ENCODE measurements around the gene LRIG3.

LRIG3 gene

DNA sequence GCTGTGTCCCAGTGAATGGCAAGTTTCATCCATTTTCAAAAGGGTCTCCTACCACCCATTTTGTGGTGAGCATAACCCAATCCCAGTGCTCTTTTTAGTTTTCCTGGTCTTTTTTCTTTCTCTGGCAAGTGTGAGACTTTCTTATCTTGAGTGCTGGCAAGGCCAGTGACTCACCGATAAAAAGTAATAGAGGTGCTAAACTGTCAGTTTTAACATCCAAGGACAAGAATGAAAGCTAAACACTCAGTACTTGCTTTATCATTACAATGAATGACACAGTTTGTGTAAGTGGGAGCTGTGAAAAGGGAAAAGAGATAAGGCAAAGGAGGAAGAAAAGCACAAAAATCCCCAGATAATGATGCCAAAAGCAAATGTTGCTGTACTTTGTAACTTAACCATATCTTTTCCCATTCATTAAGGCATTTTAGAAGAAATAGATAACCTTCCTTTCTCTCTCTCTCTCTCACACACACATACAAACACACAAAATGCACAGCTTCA lies 4.9 kb upstream of the LRIG3 start (continued):
- TF ChIP-seq POU6F1 (CRISPR knock-in tag; IDR thresholded peaks at IDR 0.05; ENCODE audit: borderline replicate concordance, low read depth) (no peak), OSR1 (CRISPR knock-in tag; IDR thresholded peaks at IDR 0.05) (no peak), RARB (CRISPR knock-in tag; IDR thresholded peaks at IDR 0.05) (no peak)

- no peak for TF ChIP-seq OSR1 (CRISPR knock-in tag; IDR thresholded peaks at IDR 0.05)
- TF ChIP-seq CREB5 (CRISPR knock-in tag; IDR thresholded peaks at IDR 0.05; ENCODE audit: low read depth): no peak
- TF ChIP-seq ZNF8 (CRISPR knock-in tag; IDR thresholded peaks at IDR 0.05): no peak
- no peak for TF ChIP-seq GLIS3 (CRISPR knock-in tag; IDR thresholded peaks at IDR 0.05)
- TF ChIP-seq, protein P1, sequence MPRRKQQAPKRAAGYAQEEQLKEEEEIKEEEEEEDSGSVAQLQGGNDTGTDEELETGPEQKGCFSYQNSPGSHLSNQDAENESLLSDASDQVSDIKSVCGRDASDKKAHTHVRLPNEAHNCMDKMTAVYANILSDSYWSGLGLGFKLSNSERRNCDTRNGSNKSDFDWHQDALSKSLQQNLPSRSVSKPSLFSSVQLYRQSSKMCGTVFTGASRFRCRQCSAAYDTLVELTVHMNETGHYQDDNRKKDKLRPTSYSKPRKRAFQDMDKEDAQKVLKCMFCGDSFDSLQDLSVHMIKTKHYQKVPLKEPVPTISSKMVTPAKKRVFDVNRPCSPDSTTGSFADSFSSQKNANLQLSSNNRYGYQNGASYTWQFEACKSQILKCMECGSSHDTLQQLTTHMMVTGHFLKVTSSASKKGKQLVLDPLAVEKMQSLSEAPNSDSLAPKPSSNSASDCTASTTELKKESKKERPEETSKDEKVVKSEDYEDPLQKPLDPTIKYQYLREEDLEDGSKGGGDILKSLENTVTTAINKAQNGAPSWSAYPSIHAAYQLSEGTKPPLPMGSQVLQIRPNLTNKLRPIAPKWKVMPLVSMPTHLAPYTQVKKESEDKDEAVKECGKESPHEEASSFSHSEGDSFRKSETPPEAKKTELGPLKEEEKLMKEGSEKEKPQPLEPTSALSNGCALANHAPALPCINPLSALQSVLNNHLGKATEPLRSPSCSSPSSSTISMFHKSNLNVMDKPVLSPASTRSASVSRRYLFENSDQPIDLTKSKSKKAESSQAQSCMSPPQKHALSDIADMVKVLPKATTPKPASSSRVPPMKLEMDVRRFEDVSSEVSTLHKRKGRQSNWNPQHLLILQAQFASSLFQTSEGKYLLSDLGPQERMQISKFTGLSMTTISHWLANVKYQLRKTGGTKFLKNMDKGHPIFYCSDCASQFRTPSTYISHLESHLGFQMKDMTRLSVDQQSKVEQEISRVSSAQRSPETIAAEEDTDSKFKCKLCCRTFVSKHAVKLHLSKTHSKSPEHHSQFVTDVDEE (CRISPR knock-in tag; IDR thresholded peaks at IDR 0.05): no peak
- TF ChIP-seq ARNTL (CRISPR knock-in tag; IDR thresholded peaks at IDR 0.05; ENCODE audit: borderline replicate concordance, low read depth): no peak
- TF ChIP-seq TOX (CRISPR knock-in tag; IDR thresholded peaks at IDR 0.05; ENCODE audit: borderline replicate concordance): no peak
- TF ChIP-seq SNAI2 (CRISPR knock-in tag; IDR thresholded peaks at IDR 0.05): no peak
- TF ChIP-seq ISL1 (CRISPR knock-in tag; IDR thresholded peaks at IDR 0.05): no peak
- TF ChIP-seq ESRRG (CRISPR knock-in tag; IDR thresholded peaks at IDR 0.05): no peak
- no peak for TF ChIP-seq ZFP30 (CRISPR knock-in tag; IDR thresholded peaks at IDR 0.05)
- no peak for TF ChIP-seq ZNF565 (CRISPR knock-in tag; conservative IDR thresholded peaks at IDR 0.05; ENCODE audit: low read depth)
- TF ChIP-seq, protein P2, sequence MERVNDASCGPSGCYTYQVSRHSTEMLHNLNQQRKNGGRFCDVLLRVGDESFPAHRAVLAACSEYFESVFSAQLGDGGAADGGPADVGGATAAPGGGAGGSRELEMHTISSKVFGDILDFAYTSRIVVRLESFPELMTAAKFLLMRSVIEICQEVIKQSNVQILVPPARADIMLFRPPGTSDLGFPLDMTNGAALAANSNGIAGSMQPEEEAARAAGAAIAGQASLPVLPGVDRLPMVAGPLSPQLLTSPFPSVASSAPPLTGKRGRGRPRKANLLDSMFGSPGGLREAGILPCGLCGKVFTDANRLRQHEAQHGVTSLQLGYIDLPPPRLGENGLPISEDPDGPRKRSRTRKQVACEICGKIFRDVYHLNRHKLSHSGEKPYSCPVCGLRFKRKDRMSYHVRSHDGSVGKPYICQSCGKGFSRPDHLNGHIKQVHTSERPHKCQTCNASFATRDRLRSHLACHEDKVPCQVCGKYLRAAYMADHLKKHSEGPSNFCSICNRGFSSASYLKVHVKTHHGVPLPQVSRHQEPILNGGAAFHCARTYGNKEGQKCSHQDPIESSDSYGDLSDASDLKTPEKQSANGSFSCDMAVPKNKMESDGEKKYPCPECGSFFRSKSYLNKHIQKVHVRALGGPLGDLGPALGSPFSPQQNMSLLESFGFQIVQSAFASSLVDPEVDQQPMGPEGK (CRISPR knock-in tag; IDR thresholded peaks at IDR 0.05; ENCODE audit: borderline replicate concordance): no peak
- no peak for TF ChIP-seq POU6F1 (CRISPR knock-in tag; IDR thresholded peaks at IDR 0.05; ENCODE audit: borderline replicate concordance, low read depth)
- no peak for TF ChIP-seq CSDC2 (CRISPR knock-in tag; IDR thresholded peaks at IDR 0.05)
- ATAC-seq: no peak
Measured at GRCh38 chr12:58924652-58925051, 4.3 kb upstream of the LRIG3 start.

DNA sequence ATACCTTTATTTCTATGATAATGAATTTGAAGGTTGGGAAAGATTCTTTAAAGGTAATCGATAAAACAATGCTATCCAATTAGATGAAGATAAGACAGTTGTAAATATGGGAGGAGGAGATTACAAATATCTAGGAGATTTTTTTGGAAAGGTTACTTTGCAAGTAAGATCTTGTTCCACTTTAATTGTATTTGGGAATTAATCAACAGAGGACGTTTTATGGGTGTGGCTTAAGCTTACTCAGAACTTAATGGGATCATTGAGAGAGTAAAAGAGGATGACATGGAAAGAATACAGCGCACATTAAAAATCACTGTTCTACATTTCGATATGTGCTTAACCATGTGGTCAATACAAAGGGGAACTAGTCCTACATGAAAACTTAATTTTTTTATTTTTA lies 3.5 kb upstream of the LRIG3 start:
- no peak for TF ChIP-seq RARB (CRISPR knock-in tag; IDR thresholded peaks at IDR 0.05)
- TF ChIP-seq ZFP3 (CRISPR knock-in tag; IDR thresholded peaks at IDR 0.05): no peak
- TF ChIP-seq ZFP30 (CRISPR knock-in tag; IDR thresholded peaks at IDR 0.05): no peak
- no peak for TF ChIP-seq CSDC2 (CRISPR knock-in tag; IDR thresholded peaks at IDR 0.05)
- no peak for TF ChIP-seq TOX (CRISPR knock-in tag; IDR thresholded peaks at IDR 0.05; ENCODE audit: borderline replicate concordance)
- TF ChIP-seq OSR1 (CRISPR knock-in tag; IDR thresholded peaks at IDR 0.05): no peak
- no peak for TF ChIP-seq ZNF565 (CRISPR knock-in tag; conservative IDR thresholded peaks at IDR 0.05; ENCODE audit: low read depth)
- no peak for TF ChIP-seq ZNF8 (CRISPR knock-in tag; IDR thresholded peaks at IDR 0.05)
- no peak for TF ChIP-seq ZNF70 (CRISPR knock-in tag; IDR thresholded peaks at IDR 0.05)
- TF ChIP-seq BACH2 (CRISPR knock-in tag; IDR thresholded peaks at IDR 0.05; ENCODE audit: borderline replicate concordance): no peak
- no peak for TF ChIP-seq ARNTL (CRISPR knock-in tag; IDR thresholded peaks at IDR 0.05; ENCODE audit: borderline replicate concordance, low read depth)
- TF ChIP-seq, protein P1 (CRISPR knock-in tag; IDR thresholded peaks at IDR 0.05): no peak
- TF ChIP-seq, protein P2 (CRISPR knock-in tag; IDR thresholded peaks at IDR 0.05; ENCODE audit: borderline replicate concordance): no peak
- ATAC-seq: no peak

Data from SK-N-SH treated with all-trans-retinoic acid at 6 μM for 48 hours (cell line).